ENCODE data around the gene LYRM4. TPM values are rescaled to one million over a fixed set of nuclear protein-coding genes. Genes with fewer than 3 reads are reported as not detected.

LYRM4 gene
- total RNA-seq, 4 donors from 2014 or later: 9.2 to 28.2 (median 14.2) TPM

GRCh38 chr6:5287966-5288297, 27.2 kb upstream of the LYRM4 start:
- no peak overlapping the region for H3K4me3 ChIP-seq
- H3K36me3 ChIP-seq: no peaks in the 10 kb centered on the region
- no peaks in the 10 kb centered on the region for H3K27me3 ChIP-seq
- no peak for DNase-seq
- peak overlapping the region; percentile 18 to 50 (median 32) for H3K27ac ChIP-seq
- intact Hi-C loops (cut with DNase I): no loop called here
- no peaks in the 10 kb centered on the region for H3K9me3 ChIP-seq
- 58 to 91% methylated on average over 2 of the region's 2 CpGs for WGBS, 2 donors
- peaks cover 0 to 16% (median 9%) of the 10 kb centered on the region in 3 donors for H3K4me1 ChIP-seq
- TF ChIP-seq CTCF (IDR thresholded peaks at IDR 0.05) (no peak), POLR2A (IDR thresholded peaks at IDR 0.05) (no peak)

GRCh38 chr6:5287205-5287965, 26.6 kb upstream of the LYRM4 start:
- intact Hi-C loops (cut with DNase I): no loop called here
- no peak for DNase-seq
- Histone ChIP-seq H3K27ac (peak overlapping the region in 3 of 4 donors; percentile 18 to 50 (median 44)), H3K4me3 (no peak overlapping the region), H3K36me3 (no peaks in the 10 kb centered on the region), H3K4me1 (peaks cover 0 to 16% (median 9%) of the 10 kb centered on the region in 3 donors), H3K27me3 (no peaks in the 10 kb centered on the region), H3K9me3 (no peaks in the 10 kb centered on the region)
- WGBS, 2 donors: 53 to 66% methylated on average over 11 to 12 of the region's 12 CpGs
- TF ChIP-seq POLR2A (IDR thresholded peaks at IDR 0.05) (no peak), CTCF (IDR thresholded peaks at IDR 0.05) (no peak)

GRCh38 chr6:5286780-5287179, 26.0 kb upstream of the LYRM4 start:
- no peak for TF ChIP-seq CTCF (IDR thresholded peaks at IDR 0.05)
- TF ChIP-seq POLR2A (IDR thresholded peaks at IDR 0.05): no peak
- H3K27me3 ChIP-seq: no peaks in the 10 kb centered on the region
- no peaks in the 10 kb centered on the region for H3K9me3 ChIP-seq
- no peak for DNase-seq
- H3K4me3 ChIP-seq: no peak overlapping the region
- intact Hi-C loops (cut with DNase I): no loop called here
- peaks cover 0 to 16% (median 9%) of the 10 kb centered on the region in 3 donors for H3K4me1 ChIP-seq
- H3K36me3 ChIP-seq: no peaks in the 10 kb centered on the region
- H3K27ac ChIP-seq: peak overlapping the region in 2 of 4 donors; percentile 44 to 50
- WGBS, 2 donors: 89 to 95% methylated on average over 4 to 6 of the region's 7 CpGs

GRCh38 chr6:5285526-5285925, 24.8 kb upstream of the LYRM4 start:
- DNase-seq: no peak
- Histone ChIP-seq H3K27me3 (no peaks in the 10 kb centered on the region), H3K4me3 (no peak overlapping the region), H3K36me3 (no peaks in the 10 kb centered on the region), H3K9me3 (no peaks in the 10 kb centered on the region), H3K4me1 (peaks cover 0 to 16% (median 9%) of the 10 kb centered on the region in 3 donors), H3K27ac (no peak overlapping the region)
- WGBS, 2 donors: 89 to 91% methylated on average over 4 to 5 of the region's 5 CpGs
- intact Hi-C loops (cut with DNase I): no loop called here
- no peak for TF ChIP-seq POLR2A (IDR thresholded peaks at IDR 0.05)
- TF ChIP-seq CTCF (IDR thresholded peaks at IDR 0.05): no peak

GRCh38 chr6:5285081-5285480, 24.3 kb upstream of the LYRM4 start:
- H3K27ac ChIP-seq: no peak overlapping the region
- 87 to 97% methylated on average over 6 of the region's 6 CpGs for WGBS, 2 donors
- H3K9me3 ChIP-seq: no peaks in the 10 kb centered on the region
- TF ChIP-seq POLR2A (IDR thresholded peaks at IDR 0.05) (no peak), CTCF (IDR thresholded peaks at IDR 0.05) (no peak)
- H3K4me3 ChIP-seq: no peak overlapping the region
- no peaks in the 10 kb centered on the region for H3K36me3 ChIP-seq
- intact Hi-C loops (cut with DNase I): no loop called here
- no peak for DNase-seq
- peaks cover 0 to 16% (median 9%) of the 10 kb centered on the region in 3 donors for H3K4me1 ChIP-seq
- H3K27me3 ChIP-seq: no peaks in the 10 kb centered on the region

Data from esophagus squamous epithelium (tissue), 5 donors.